ENCODE measurements around the gene GIT1. TPM values are rescaled to one million over a fixed set of nuclear protein-coding genes. Genes with fewer than 3 reads are reported as not detected.

The GIT1 gene
- total and polyA plus RNA-seq, 4 donors: 2.2 to 11.1 (median 4.9) TPM

- H3K27ac ChIP-seq (ENCODE audit: low read depth in 1 of 2, low read length in 2 of 2): no peak overlapping the region
- H3K9me3 ChIP-seq (ENCODE audit: control insufficient read depth in 4 of 4, low read length in 3 of 4): no peaks in the 10 kb centered on the region
- no peak overlapping the region for H3K9ac ChIP-seq (ENCODE audit: low read depth in 1 of 2, low read length in 2 of 2)
- no peaks in the 10 kb centered on the region for H3K36me3 ChIP-seq (ENCODE audit: control insufficient read depth in 4 of 4, insufficient read depth in 3 of 4, low read depth in 1 of 4, low read length in 3 of 4)
- TF ChIP-seq NR2F2 (IDR thresholded peaks at IDR 0.05) (no peak), GABPA (IDR thresholded peaks at IDR 0.05 in 1 of 2, conservative IDR thresholded peaks at IDR 0.05 in 1 of 2) (no peak), REST (IDR thresholded peaks at IDR 0.05) (no peak), ZBTB33 (IDR thresholded peaks at IDR 0.05) (no peak), JUND (IDR thresholded peaks at IDR 0.05) (no peak), FOXA1 (IDR thresholded peaks at IDR 0.05) (no peak), HNF4G (IDR thresholded peaks at IDR 0.05) (no peak), EGR1 (IDR thresholded peaks at IDR 0.05; ENCODE audit: low read depth in 2 of 2) (no peak), SP1 (IDR thresholded peaks at IDR 0.05) (no peak), MAX (IDR thresholded peaks at IDR 0.05) (no peak), TAF1 (conservative IDR thresholded peaks at IDR 0.05) (no peak), RAD21 (IDR thresholded peaks at IDR 0.05) (no peak), CTCF (IDR thresholded peaks at IDR 0.05; ENCODE audit: low read depth, low read length, missing input control) (no peak), RXRA (IDR thresholded peaks at IDR 0.05) (no peak), YY1 (IDR thresholded peaks at IDR 0.05) (no peak)
- TF ChIP-seq, protein P1, sequence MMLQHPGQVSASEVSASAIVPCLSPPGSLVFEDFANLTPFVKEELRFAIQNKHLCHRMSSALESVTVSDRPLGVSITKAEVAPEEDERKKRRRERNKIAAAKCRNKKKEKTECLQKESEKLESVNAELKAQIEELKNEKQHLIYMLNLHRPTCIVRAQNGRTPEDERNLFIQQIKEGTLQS (IDR thresholded peaks at IDR 0.05): no peak
- WGBS: 95% methylated on average over 6 of the region's 6 CpGs
- no peaks in the 10 kb centered on the region for H3K4me1 ChIP-seq (ENCODE audit: control insufficient read depth in 4 of 4, insufficient read depth in 4 of 4, low read length in 3 of 4)
- no peak for DNase-seq (ENCODE audit: low spot score)
- no peak overlapping the region for H3K4me3 ChIP-seq (ENCODE audit: low read depth in 1 of 3, low read length in 3 of 3)
- no peaks in the 10 kb centered on the region for H3K27me3 ChIP-seq (ENCODE audit: control insufficient read depth in 4 of 4, insufficient read depth in 4 of 4, low read length in 3 of 4)
Observed at GRCh38 chr17:29603109-29603674, 13.7 kb upstream of the GIT1 start.
